OCI-M2 (cell line): ENCODE measurements around the gene DOK7.

Experiments
- DNase-seq: peaks from one replicate; lab custom pipeline; 2025; ENCODE audit not compliant: unreplicated experiment; lab: John Stamatoyannopoulos, UW

Gene DOK7

GRCh38 chr4:3473181-3473950 lies 10.3 kb downstream of the DOK7 start:
- DNase-seq = no peak

- no peak for DNase-seq
Observed at GRCh38 chr4:3473996-3474765, 11.1 kb downstream of the DOK7 start.

GRCh38 chr4:3475041-3475712 lies 12.1 kb downstream of the DOK7 start:
- DNase-seq = no peak

GRCh38 chr4:3475713-3476260 lies 12.7 kb downstream of the DOK7 start:
- no peak for DNase-seq

GRCh38 chr4:3476341-3476747 lies 13.2 kb downstream of the DOK7 start:
- no peak for DNase-seq

- DNase-seq = no peak
Observed at GRCh38 chr4:3476936-3477749, 14.0 kb downstream of the DOK7 start.

- no peak for DNase-seq
Observed at GRCh38 chr4:3477750-3478430, 14.8 kb downstream of the DOK7 start.

- no peak for DNase-seq
Observed at GRCh38 chr4:3478446-3479357, 15.6 kb downstream of the DOK7 start.

GRCh38 chr4:3479358-3480101 lies 16.4 kb downstream of the DOK7 start:
- no peak for DNase-seq

- DNase-seq = peak; percentile 20
Observed at GRCh38 chr4:3480528-3481112, 17.5 kb downstream of the DOK7 start.

GRCh38 chr4:3481113-3481531 lies 18.0 kb downstream of the DOK7 start:
- DNase-seq = no peak

GRCh38 chr4:3481783-3482393 lies 18.8 kb downstream of the DOK7 start:
- no peak for DNase-seq

- no peak for DNase-seq
Observed at GRCh38 chr4:3482707-3483106, 19.6 kb downstream of the DOK7 start.

- DNase-seq = no peak
Observed at GRCh38 chr4:3483471-3483921, 20.4 kb downstream of the DOK7 start.

GRCh38 chr4:3484057-3484973 lies 21.2 kb downstream of the DOK7 start:
- DNase-seq = no peak

- DNase-seq = no peak
Observed at GRCh38 chr4:3485011-3485791, 22.1 kb downstream of the DOK7 start.
